Measurements from ENCODE around the gene EP400. TPM values are rescaled to one million over a fixed set of nuclear protein-coding genes. Genes with fewer than 3 reads are reported as not detected.

EP400 gene
- total RNA-seq, 1 experiment from 2014 or later = 6.0 TPM

- Histone ChIP-seq H3K9me3 (no peaks in the 10 kb centered on the region), H3K4me3 (no peak overlapping the region), H3K36me3 (peaks cover 88% of the 10 kb centered on the region), H3K27me3 (no peaks in the 10 kb centered on the region)
- no peak for DNase-seq
Measured at GRCh38 chr12:132014092-132014914, 64.6 kb downstream of the EP400 start.

GRCh38 chr12:132014915-132015280 lies 65.2 kb downstream of the EP400 start:
- no peaks in the 10 kb centered on the region for H3K27me3 ChIP-seq
- no peaks in the 10 kb centered on the region for H3K9me3 ChIP-seq
- H3K36me3 ChIP-seq = peaks cover 92% of the 10 kb centered on the region
- DNase-seq = no peak
- H3K4me3 ChIP-seq = no peak overlapping the region

DNA sequence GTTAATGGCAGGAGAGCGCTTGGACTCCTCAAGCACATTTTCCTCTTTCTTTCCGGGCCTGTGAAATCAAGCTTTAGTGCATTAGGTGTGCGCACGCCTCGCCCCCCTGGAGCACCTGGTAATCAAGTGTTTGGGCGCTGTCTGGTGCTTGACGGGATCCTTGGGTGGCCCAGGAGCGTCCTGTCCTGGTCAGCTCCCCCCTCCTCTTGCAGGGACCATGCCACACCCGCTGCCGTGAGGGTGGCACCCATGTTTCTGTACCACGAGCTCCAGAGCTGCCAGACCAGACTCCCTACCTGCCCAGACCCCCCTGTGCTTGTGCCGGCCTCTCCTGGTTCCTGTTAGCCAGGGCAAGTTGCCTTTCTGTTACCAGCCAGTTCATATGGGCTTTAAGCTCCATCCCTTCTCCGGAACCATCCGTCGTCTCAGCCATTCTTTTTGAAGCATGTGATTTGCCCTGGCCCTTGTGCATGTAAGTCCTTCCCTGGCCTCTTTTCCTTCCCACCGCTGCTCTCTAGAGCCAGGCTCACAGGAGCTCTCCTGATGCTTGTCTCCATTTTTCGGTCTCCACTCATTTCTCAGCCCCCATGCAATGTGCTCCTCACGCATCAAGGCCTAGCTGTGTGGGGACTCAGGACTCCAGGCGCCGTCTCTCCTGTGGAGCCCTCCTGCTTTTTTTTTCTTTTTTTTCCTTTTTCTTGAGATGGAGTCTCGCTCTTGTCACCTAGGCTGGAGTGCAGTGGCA lies 66.1 kb downstream of the EP400 start:
- Histone ChIP-seq H3K9me3 (no peaks in the 10 kb centered on the region), H3K4me3 (no peak overlapping the region), H3K27me3 (no peaks in the 10 kb centered on the region), H3K36me3 (peaks cover 97% of the 10 kb centered on the region)
- no peak for DNase-seq

GRCh38 chr12:132018193-132018916 lies 68.6 kb downstream of the EP400 start:
- no peaks in the 10 kb centered on the region for H3K27me3 ChIP-seq
- H3K9me3 ChIP-seq = no peaks in the 10 kb centered on the region
- H3K36me3 ChIP-seq = peaks cover 84% of the 10 kb centered on the region
- no peak overlapping the region for H3K4me3 ChIP-seq
- DNase-seq = no peak

DNA sequence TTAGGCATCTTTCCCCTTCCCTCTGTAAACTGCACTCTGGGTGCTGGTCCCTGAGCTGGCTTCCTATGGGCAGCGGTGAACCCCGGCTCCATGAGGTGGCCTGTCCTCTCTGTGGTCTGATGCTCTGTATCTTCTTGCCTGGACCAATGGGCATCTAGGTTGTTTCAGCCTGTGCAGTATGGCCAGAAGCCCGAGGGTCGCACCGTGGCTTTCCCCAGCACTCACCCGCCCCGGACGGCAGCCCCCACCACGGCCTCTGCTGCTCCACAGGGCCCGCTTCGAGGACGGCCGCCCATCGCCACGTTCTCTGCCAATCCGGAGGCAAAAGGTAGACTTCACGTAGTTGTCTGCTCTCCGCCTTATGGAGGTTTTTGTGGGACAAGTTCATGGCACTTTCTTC lies 70.1 kb downstream of the EP400 start:
- peaks cover 80% of the 10 kb centered on the region for H3K36me3 ChIP-seq
- H3K4me3 ChIP-seq = no peak overlapping the region
- DNase-seq = no peak
- H3K9me3 ChIP-seq = no peaks in the 10 kb centered on the region
- no peaks in the 10 kb centered on the region for H3K27me3 ChIP-seq

GRCh38 chr12:132020292-132020691 lies 70.5 kb downstream of the EP400 start:
- no peak for DNase-seq
- Histone ChIP-seq H3K36me3 (peaks cover 79% of the 10 kb centered on the region), H3K27me3 (no peaks in the 10 kb centered on the region), H3K9me3 (no peaks in the 10 kb centered on the region), H3K4me3 (no peak overlapping the region)

DNA sequence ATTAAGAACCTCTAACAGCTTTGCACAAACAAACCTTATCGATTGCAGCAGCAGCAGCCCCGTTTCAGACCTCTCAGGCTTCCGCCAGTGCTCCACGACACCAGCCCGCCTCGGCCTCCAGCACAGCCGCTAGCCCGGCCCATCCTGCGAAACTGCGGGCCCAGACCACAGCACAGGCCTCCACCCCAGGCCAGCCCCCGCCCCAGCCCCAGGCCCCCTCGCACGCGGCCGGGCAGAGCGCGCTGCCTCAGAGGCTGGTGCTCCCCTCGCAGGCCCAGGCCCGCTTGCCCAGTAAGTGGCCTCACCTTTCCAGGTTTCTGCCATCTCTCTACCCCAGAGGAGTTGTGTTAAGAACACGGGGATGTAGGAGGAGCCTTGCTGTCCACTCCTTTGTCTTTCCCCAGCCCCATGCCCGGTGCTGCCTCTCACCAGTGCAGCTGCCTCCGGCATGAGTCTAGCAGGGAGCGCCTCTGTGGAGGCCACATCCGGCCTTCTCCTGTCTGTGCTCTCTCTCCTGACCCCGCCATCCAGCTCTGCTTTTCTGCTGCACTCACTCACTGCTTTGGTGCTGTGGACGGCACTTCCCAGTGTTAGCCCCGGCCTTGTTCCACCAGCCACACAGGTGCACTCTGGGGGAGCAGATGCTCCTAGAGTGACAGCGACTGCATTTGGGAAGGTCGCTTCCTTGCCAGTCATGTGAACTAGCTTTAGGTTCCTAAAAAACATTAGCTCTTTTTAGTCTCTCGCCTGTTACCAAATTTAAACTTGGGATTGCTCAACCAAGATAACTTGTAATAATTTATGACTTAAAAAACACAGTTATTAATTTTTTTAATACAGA lies 71.5 kb downstream of the EP400 start:
- Histone ChIP-seq H3K36me3 (peaks cover 79% of the 10 kb centered on the region), H3K27me3 (no peaks in the 10 kb centered on the region), H3K4me3 (no peak overlapping the region), H3K9me3 (no peaks in the 10 kb centered on the region)
- no peak for DNase-seq

GRCh38 chr12:132021965-132022364 lies 72.2 kb downstream of the EP400 start:
- no peaks in the 10 kb centered on the region for H3K27me3 ChIP-seq
- no peaks in the 10 kb centered on the region for H3K9me3 ChIP-seq
- DNase-seq = no peak
- peaks cover 79% of the 10 kb centered on the region for H3K36me3 ChIP-seq
- no peak overlapping the region for H3K4me3 ChIP-seq

- Histone ChIP-seq H3K36me3 (peaks cover 79% of the 10 kb centered on the region), H3K4me3 (no peak overlapping the region), H3K27me3 (no peaks in the 10 kb centered on the region), H3K9me3 (no peaks in the 10 kb centered on the region)
- DNase-seq = no peak
Measured at GRCh38 chr12:132023658-132024057, 73.9 kb downstream of the EP400 start.

DNA sequence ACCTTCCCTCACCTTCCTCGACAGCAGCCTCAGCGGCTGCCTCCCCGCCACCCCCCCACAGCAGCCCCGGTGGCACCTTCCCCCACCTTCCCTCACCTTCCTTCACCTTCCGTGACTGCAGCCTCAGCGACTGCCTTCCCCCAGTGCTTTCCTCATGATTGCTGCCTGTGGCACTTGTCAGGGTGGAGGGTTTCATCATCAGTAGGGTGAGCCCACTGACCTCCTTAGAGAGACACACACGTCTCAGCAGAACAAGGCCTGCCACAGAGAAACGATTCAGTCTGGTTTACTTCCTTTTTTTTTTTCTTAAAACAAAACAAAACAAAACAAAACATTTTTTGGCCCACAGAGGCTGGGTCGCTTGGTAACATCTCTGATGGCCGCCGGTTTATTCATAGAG lies 75.0 kb downstream of the EP400 start:
- H3K27me3 ChIP-seq = no peaks in the 10 kb centered on the region
- no peak overlapping the region for H3K4me3 ChIP-seq
- DNase-seq = no peak
- H3K36me3 ChIP-seq = peaks cover 80% of the 10 kb centered on the region
- H3K9me3 ChIP-seq = no peaks in the 10 kb centered on the region

DNA sequence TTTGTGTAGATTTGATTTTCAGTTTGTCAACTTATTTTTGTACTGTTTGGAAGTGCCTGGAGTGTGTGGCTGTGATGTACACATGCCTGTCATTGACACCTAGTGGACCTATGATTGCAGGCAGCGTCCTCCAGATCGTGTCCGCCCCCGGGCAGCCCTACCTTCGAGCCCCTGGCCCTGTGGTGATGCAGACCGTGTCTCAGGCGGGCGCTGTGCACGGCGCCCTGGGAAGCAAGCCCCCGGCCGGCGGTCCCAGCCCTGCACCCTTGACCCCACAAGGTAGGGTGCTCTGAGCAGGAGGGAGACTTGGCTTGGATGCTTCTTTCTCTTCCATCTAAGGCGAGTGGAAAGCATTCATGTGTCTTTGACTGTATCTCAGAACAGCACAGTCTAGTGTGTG lies 75.8 kb downstream of the EP400 start:
- Histone ChIP-seq H3K4me3 (no peak overlapping the region), H3K27me3 (no peaks in the 10 kb centered on the region), H3K9me3 (no peaks in the 10 kb centered on the region), H3K36me3 (peaks cover 81% of the 10 kb centered on the region)
- DNase-seq = no peak

GRCh38 chr12:132026061-132026795 lies 76.5 kb downstream of the EP400 start:
- Histone ChIP-seq H3K9me3 (no peaks in the 10 kb centered on the region), H3K27me3 (no peaks in the 10 kb centered on the region), H3K4me3 (no peak overlapping the region), H3K36me3 (peaks cover 84% of the 10 kb centered on the region)
- DNase-seq = no peak

- H3K27me3 ChIP-seq = no peaks in the 10 kb centered on the region
- DNase-seq = no peak
- no peaks in the 10 kb centered on the region for H3K9me3 ChIP-seq
- H3K4me3 ChIP-seq = no peak overlapping the region
- peaks cover 89% of the 10 kb centered on the region for H3K36me3 ChIP-seq
Measured at GRCh38 chr12:132026796-132027500, 77.2 kb downstream of the EP400 start.

GRCh38 chr12:132027636-132028035 lies 77.9 kb downstream of the EP400 start:
- Histone ChIP-seq H3K36me3 (peaks cover 91% of the 10 kb centered on the region), H3K27me3 (no peaks in the 10 kb centered on the region), H3K4me3 (no peak overlapping the region), H3K9me3 (no peaks in the 10 kb centered on the region)
- no peak for DNase-seq

DNA sequence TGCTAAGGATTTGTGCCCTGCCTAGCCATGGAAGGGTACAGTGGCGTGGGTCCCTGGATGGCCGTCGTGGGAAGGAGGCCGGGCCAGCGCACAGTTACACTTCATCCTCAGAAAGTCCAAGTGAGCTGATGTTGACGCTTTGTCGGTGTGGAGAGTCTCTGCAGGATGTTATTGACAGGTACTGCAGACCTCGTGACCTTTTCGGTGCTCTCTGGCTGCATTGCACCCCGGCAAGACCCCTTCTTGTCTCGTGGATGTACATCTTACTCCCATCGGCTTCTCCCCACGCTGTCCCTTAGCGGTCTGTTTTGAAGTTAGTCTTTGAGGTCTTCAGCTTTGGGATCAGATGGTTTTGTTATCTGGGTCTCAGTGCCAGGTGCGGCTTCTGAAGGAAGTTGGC lies 78.4 kb downstream of the EP400 start:
- peaks cover 93% of the 10 kb centered on the region for H3K36me3 ChIP-seq
- H3K9me3 ChIP-seq = no peaks in the 10 kb centered on the region
- no peak for DNase-seq

More for the DNA sequence above, 78.4 kb downstream of the EP400 start:
- Histone ChIP-seq H3K27me3 (no peaks in the 10 kb centered on the region), H3K4me3 (no peak overlapping the region)

Data from MG63 (cell line).